ENCODE data around the gene EPN3.

Gene EPN3

GRCh38 chr17:50511058-50511457 is 21.5 kb upstream of the EPN3 start:
- no peak for DNase-seq

GRCh38 chr17:50513495-50513894 is 19.0 kb upstream of the EPN3 start:
- no peak for DNase-seq

GRCh38 chr17:50514388-50514787 is 18.1 kb upstream of the EPN3 start:
- DNase-seq = no peak

GRCh38 chr17:50514936-50515702 is 17.4 kb upstream of the EPN3 start:
- DNase-seq = peak; percentile 28 to 66 (median 62)

GRCh38 chr17:50517011-50517410 is 15.5 kb upstream of the EPN3 start:
- no peak for DNase-seq

GRCh38 chr17:50517504-50518383 is 14.8 kb upstream of the EPN3 start:
- DNase-seq = no peak

GRCh38 chr17:50518384-50519023 is 14.0 kb upstream of the EPN3 start:
- no peak for DNase-seq

GRCh38 chr17:50519141-50519834 is 13.2 kb upstream of the EPN3 start:
- DNase-seq = peak in 1 of 4 experiments; percentile 0

GRCh38 chr17:50520483-50520882 is 12.1 kb upstream of the EPN3 start:
- DNase-seq = no peak

- no peak for DNase-seq
Observed at GRCh38 chr17:50521514-50521913, 11.0 kb upstream of the EPN3 start.

- DNase-seq = no peak
Observed at GRCh38 chr17:50522766-50523165, 9.8 kb upstream of the EPN3 start.

GRCh38 chr17:50523208-50523607 is 9.3 kb upstream of the EPN3 start:
- no peak for DNase-seq

GRCh38 chr17:50524838-50525237 is 7.7 kb upstream of the EPN3 start:
- DNase-seq = no peak

- DNase-seq = peak in 2 of 4 experiments; percentile 37 to 44
Observed at GRCh38 chr17:50527155-50527762, 5.3 kb upstream of the EPN3 start.

GRCh38 chr17:50527949-50528474 is 4.5 kb upstream of the EPN3 start:
- DNase-seq = no peak

- DNase-seq = no peak
Observed at GRCh38 chr17:50529849-50530248, 2.7 kb upstream of the EPN3 start.

GRCh38 chr17:50531428-50532025 is 1.0 kb upstream of the EPN3 start:
- no peak for DNase-seq

- DNase-seq = no peak
Observed at GRCh38 chr17:50533185-50533584, 650 bp downstream of the EPN3 start.

GRCh38 chr17:50533720-50534148 is 1.2 kb downstream of the EPN3 start:
- DNase-seq = peak in 1 of 4 experiments; percentile 18

GRCh38 chr17:50534222-50534978 is 1.9 kb downstream of the EPN3 start:
- DNase-seq = peak in 1 of 4 experiments; percentile 46

- peak in 1 of 4 experiments; percentile 28 for DNase-seq
Observed at GRCh38 chr17:50534979-50535326, 2.4 kb downstream of the EPN3 start.
